Adipocyte (in vitro differentiated cells): ENCODE measurements around the gene ADCY1.

Source experiments
- DNase-seq: peaks from one replicate; pipeline ENCODE4 v3.0.0-alpha.2; 2015; ENCODE audit warnings: low read depth
- H3K27me3 ChIP-seq: replicated peaks from 2 replicates; pipeline ENCODE4 v1.7.0; 2013; ENCODE audit warnings: mild to moderate bottlenecking, low read length, moderate library complexity; ENCODE audit not compliant: control insufficient read depth, insufficient read depth
- H3K36me3 ChIP-seq: 2 replicates; pipeline ENCODE4 v1.7.0; 2013; ENCODE audit warnings: low read length, mild to moderate bottlenecking, moderate library complexity; ENCODE audit not compliant: control insufficient read depth, insufficient read depth, severe bottlenecking
- H3K4me1 ChIP-seq: 2 replicates; pipeline ENCODE4 v1.7.0; 2013; ENCODE audit warnings: mild to moderate bottlenecking, low read length, moderate library complexity; ENCODE audit not compliant: control insufficient read depth, insufficient read depth
- H3K4me3 ChIP-seq: 2 replicates; pipeline ENCODE4 v1.7.0; 2013; ENCODE audit warnings: mild to moderate bottlenecking, low read length, moderate library complexity
- H3K9ac ChIP-seq: 2 replicates; pipeline ENCODE4 v1.7.0; 2013; ENCODE audit warnings: mild to moderate bottlenecking, low read length, moderate library complexity
- H3K9me3 ChIP-seq: 2 replicates; pipeline ENCODE4 v1.7.0; 2013; ENCODE audit warnings: mild to moderate bottlenecking, low read length, moderate library complexity; ENCODE audit not compliant: control insufficient read depth

Gene ADCY1

DNA sequence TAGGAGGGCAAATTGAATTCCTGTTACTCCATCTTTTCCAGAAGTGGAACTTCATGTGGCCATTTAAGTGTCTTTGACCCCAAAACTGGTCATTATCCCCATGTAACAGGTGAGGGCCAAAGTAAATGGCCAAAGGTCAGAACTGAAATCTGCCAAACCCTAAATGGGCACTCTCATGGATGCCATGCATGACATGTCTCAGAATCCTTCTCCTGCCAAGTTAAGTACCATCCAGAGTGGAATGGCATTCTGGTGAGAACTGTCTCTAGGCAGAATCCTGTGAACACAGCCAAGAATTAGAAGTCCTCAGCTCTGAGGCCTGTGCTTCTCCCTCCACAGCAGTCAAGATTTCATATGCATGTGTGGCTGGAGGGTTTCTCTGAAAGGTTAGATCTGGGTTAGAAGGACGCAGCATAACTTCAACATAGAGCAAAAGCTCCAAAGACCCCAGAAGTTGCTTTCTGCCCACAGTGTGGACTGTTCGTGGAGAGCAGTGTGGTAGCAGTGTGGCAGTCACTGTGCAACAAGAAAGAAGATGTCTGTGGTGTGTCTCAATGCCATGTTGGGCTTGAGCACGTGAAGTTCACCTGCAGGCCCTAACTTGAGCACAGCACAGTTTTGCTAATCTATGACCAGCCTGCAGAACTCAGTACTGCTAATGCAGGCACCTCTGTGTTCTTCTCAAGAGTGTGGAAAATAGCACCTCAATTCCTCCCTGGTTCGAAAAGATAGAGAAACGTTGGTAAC, 121.3 kb downstream of the ADCY1 start:
- Histone ChIP-seq H3K4me3 (no peak overlapping the region), H3K9ac (no peak overlapping the region), H3K4me1 (no peaks in the 10 kb centered on the region), H3K9me3 (no peaks in the 10 kb centered on the region), H3K27me3 (no peaks in the 10 kb centered on the region), H3K36me3 (no peaks in the 10 kb centered on the region)
- DNase-seq, result no peak

DNA sequence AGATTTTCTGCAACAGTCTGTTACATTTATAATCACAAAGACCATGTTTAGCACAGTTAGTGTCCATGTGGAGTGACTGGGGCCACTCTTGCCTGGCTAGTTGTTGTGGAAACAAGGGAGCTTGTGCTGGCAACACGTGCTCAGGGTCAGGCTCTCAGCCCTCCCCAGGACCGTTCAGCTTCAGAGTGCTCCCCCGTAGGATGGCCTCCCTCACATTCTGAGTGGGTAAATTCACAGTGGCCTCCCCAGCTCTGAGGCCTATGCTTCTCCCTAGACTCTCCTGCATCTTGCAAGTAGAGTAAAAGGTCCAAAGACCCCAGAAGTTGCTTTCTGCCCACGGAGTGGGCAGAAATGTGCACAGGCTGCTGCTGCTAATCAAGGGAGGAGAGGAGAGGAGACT, 122.3 kb downstream of the ADCY1 start:
- no peaks in the 10 kb centered on the region for H3K4me1 ChIP-seq
- H3K9ac ChIP-seq, result no peak overlapping the region
- DNase-seq, result no peak
- no peaks in the 10 kb centered on the region for H3K36me3 ChIP-seq
- no peak overlapping the region for H3K4me3 ChIP-seq
- H3K9me3 ChIP-seq, result no peaks in the 10 kb centered on the region
- H3K27me3 ChIP-seq, result no peaks in the 10 kb centered on the region

DNA sequence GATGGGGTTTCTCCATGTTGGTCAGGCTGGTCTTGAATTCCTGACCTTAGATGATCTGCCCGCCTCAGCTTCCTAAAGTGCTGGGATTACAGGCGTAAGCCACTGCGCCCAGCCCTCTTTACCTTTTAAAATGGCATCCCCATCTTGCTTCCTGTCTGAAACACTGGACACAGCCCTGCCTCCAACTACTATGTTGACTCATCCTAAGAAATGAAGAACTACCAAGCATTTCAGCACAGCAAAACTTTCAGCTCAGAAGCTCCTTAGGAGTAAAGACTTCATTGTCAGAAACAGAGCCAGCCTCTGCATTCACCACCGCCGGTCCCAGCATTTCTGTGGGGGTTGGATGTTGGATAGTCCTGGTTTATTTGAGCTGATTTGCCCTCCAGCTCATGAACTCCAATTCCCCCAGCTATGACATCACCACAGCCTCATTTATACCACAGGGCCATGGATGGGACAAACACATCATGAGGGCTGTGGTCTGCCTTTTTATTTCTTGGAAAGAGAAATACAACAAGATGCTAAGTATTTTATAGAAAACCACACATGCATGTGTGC, 123.5 kb downstream of the ADCY1 start:
- Histone ChIP-seq H3K36me3 (no peaks in the 10 kb centered on the region), H3K27me3 (no peaks in the 10 kb centered on the region), H3K4me3 (no peak overlapping the region), H3K4me1 (no peaks in the 10 kb centered on the region), H3K9me3 (no peaks in the 10 kb centered on the region), H3K9ac (no peak overlapping the region)
- DNase-seq, result peak; percentile 13

DNA sequence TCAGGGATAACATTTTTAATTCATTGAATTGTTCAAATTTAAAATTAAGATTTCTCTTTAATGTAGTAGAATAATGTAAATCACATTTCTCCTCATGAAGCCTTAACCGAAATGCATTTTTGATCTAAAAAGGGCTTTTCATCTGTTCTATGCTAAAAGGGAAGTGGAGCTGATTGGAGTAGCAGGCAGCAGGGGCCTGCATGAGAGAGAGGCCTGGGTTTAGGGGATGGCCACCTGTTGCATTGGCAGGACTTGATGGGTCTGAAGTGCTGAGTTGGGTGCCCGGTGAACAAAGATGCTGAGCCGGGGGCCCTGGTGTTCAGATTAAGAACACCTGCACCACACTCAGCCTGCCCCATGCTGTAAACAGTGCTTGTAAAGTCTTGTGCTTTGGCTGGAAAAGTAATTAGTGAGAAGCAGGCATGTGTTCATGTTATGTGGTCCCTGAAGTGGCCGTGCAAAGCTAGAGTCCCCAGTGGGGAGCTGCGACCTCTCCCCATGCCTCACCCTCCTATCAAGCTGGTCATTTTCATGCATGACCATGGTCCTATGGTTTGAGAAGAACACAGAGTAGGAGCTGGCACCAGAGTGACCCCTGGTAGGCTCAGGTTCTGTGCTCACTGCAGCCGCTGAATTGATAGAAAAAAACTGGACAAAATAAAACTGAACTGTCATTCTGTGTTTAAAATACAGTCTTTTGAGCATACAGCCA, 124.3 kb downstream of the ADCY1 start:
- Histone ChIP-seq H3K9me3 (no peaks in the 10 kb centered on the region), H3K36me3 (no peaks in the 10 kb centered on the region), H3K4me3 (no peak overlapping the region), H3K27me3 (no peaks in the 10 kb centered on the region), H3K4me1 (no peaks in the 10 kb centered on the region), H3K9ac (no peak overlapping the region)
- DNase-seq, result no peak

DNA sequence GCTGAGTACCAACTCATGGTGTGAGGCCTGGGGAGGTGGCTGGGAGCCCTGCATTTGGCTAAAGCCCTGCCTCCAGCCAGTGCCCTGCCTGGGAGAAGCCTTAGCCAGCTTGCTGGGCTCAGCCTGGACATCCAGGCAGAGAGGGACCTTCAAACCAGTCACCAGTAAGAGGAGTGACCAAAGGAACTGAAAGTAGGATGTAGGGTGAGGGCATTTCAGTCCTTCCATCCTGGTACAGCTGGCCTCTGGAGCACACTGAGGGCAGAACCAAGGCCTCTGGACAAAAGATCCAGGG, 124.8 kb downstream of the ADCY1 start:
- no peak overlapping the region for H3K4me3 ChIP-seq
- H3K27me3 ChIP-seq, result no peaks in the 10 kb centered on the region
- H3K9ac ChIP-seq, result no peak overlapping the region
- no peak for DNase-seq
- H3K4me1 ChIP-seq, result no peaks in the 10 kb centered on the region
- H3K36me3 ChIP-seq, result no peaks in the 10 kb centered on the region
- H3K9me3 ChIP-seq, result no peaks in the 10 kb centered on the region

DNA sequence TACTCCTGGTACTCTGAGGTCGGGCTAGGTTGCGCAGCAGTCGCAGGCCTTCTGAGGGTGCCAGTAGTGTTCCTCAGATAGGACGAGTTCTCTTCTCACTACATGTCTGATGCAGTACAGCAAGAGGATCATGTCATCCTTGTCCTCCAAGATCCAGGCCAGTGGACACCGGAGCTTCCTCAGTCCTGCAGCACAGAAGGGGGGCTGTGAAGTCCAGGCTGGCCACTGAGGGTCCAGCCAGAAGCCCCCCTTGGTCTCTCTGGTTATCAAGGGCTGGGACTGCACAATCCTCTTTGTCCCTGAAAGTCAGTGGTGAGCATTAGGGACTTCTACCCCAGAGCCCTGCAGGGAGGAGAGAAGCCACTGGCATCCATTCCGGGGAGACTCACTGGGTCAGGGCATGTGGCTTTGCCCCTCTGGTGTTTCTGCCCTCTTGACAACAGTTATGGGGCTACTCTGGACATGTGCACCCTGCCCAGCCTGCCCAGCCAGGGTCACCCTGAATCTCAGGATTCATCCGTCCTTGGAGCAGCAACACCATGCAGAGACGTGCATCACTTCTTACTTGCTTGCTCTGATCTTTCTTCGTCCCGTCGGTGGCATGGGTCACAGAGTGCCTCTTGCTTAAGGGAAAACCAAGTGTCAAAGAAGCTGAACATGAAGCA, 125.7 kb downstream of the ADCY1 start:
- no peaks in the 10 kb centered on the region for H3K9me3 ChIP-seq
- H3K36me3 ChIP-seq, result no peaks in the 10 kb centered on the region
- no peak for DNase-seq
- H3K4me1 ChIP-seq, result no peaks in the 10 kb centered on the region
- H3K27me3 ChIP-seq, result no peaks in the 10 kb centered on the region
- no peak overlapping the region for H3K9ac ChIP-seq
- H3K4me3 ChIP-seq, result no peak overlapping the region

DNA sequence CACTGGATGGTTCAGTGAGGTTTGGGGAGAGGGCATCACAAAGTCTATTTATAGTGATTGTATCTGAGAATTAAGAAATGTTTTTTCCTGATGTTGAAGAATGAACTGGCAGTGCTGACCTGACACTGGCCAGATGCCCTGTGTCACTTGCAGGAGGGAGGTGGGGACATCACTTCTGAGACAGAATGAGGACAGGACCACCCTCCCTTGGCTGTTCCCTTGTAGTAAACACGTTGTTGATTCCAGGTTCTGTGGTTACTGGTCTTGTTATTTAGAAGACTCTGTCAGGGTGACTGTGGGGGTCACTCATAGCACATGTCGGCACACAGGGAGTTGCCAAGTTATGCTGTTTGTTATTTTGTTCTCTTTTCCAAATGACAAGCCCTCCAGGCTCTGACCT, 126.4 kb downstream of the ADCY1 start:
- H3K9ac ChIP-seq, result no peak overlapping the region
- H3K9me3 ChIP-seq, result no peaks in the 10 kb centered on the region
- no peaks in the 10 kb centered on the region for H3K4me1 ChIP-seq
- H3K4me3 ChIP-seq, result no peak overlapping the region
- H3K36me3 ChIP-seq, result no peaks in the 10 kb centered on the region
- H3K27me3 ChIP-seq, result no peaks in the 10 kb centered on the region
- no peak for DNase-seq

DNA sequence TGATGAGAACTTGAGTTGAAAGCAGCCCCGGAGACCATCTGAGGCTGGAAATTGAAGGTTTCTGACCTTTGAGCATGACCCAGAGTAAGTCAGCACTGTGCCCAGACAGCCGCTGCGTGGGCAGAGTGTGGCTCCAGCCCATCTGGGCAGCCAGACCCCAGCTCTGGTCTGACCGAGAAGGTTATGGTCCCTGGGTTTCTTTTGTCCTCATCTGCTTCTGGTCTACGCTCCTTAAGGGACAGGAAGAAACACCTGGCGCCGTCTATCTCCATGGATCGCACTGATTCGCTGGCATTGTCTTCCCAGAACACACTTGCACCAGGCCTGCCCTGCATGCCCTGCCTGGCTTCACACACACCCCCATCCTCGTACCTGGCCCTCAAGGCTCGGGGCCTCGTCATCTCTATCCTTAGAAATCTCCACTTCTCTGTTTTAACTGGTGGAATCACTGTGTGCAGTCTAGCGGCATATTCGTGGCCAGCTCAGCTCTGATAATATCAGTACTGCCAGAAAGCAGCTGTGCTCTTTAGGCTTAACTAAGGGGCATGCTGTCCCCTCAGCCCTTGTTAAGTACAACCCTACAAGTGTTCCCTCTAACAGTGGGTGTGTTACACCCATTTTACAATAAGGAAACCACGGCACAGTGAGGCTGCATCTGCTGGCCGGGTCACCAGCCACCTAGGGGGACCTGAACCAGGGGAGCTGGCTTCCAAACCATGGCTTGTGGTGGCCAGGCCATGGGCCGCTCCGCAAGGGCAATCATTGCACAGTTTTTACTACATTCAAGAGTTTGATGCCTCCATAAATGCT, 127.7 kb downstream of the ADCY1 start:
- Histone ChIP-seq H3K27me3 (no peaks in the 10 kb centered on the region), H3K4me3 (no peak overlapping the region), H3K9ac (no peak overlapping the region), H3K9me3 (no peaks in the 10 kb centered on the region), H3K36me3 (no peaks in the 10 kb centered on the region), H3K4me1 (no peaks in the 10 kb centered on the region)
- DNase-seq, result no peak

DNA sequence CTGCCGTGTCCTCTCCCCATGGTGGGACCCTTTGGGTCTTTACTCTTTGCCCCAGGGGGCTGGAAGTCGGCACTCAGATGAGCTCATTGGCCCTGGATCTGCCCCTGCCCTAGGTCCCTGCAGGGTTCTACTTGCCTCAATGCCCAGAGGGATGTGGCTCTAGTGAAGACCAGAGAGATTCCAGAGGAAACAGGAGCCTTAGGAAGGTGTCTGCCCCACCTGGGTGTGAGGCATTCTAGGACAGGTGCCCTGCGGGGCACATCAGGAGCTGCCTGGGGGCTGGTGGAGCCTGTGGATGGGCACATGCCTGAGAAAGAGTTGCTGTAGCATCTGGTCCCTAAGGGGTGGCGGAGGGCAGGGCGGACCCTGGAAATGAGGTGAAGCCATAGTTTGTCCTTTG, 128.6 kb downstream of the ADCY1 start:
- no peak for DNase-seq
- Histone ChIP-seq H3K9ac (no peak overlapping the region), H3K9me3 (no peaks in the 10 kb centered on the region), H3K4me1 (no peaks in the 10 kb centered on the region), H3K4me3 (no peak overlapping the region), H3K36me3 (no peaks in the 10 kb centered on the region), H3K27me3 (no peaks in the 10 kb centered on the region)

DNA sequence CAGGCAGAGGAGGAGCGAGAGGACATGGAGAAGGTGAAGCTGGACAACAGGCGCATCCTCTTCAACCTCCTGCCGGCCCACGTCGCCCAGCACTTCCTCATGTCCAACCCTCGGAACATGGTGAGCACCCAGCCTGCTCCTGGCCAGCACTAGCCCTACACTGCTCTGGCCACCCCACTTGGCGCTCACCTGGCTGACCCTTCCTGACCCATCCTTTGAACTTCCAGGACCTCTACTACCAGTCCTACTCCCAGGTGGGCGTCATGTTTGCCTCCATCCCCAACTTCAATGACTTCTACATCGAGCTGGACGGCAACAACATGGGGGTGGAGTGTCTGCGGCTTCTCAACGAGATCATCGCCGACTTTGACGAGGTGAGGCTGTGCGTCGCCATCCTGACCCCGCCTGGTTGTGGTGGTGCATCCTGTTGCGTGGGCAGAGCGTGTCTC, 129.2 kb downstream of the ADCY1 start:
- Histone ChIP-seq H3K9ac (no peak overlapping the region), H3K9me3 (no peaks in the 10 kb centered on the region), H3K36me3 (no peaks in the 10 kb centered on the region), H3K4me3 (no peak overlapping the region), H3K4me1 (no peaks in the 10 kb centered on the region), H3K27me3 (no peaks in the 10 kb centered on the region)
- no peak for DNase-seq
